ENCODE measurements around the gene EDA. TPM values are rescaled to one million over a fixed set of nuclear protein-coding genes. Genes with fewer than 3 reads are reported as not detected.

EDA gene
- total RNA-seq, 4 donors from 2014 or later: 0.37 to 12.4 (median 3.8) TPM

DNA sequence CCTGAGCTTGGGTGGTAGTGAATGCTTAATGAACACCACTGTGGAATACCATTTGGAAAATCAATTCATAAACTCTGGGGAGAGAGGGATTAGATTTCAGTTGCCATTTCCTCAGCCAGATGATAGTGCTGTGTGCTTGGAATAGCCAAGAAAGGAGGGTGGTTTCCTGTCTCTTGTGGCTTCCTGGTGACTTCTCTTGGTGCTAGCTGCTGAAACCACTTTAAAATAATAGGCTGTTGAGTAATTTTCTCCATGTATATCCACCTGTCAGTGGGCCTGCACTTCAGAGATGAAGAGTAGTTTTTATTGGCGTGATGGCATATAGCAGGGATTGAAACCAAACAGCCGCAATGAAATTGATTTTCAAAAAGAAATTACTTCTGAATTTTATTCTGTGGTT, 11.8 kb downstream of the EDA start:
- H3K4me1 ChIP-seq: no peaks in the 10 kb centered on the region
- in situ Hi-C loops (cut with MboI; ENCODE audit: low pct_ligation_motif_present in 1 of 4, low pct_unique_long_range_greater_than_20kb in 1 of 4, low sequenced_read_pairs in 3 of 4) (loop anchor here in 1 of 4 donors (10.0 kb wide), 1 partner anchor 93 kb away; no protein-coding TSS in a partner anchor), intact Hi-C loops (cut with DNase I; ENCODE audit: low total_unique reads) (no loop called here)
- no peak overlapping the region for H3K4me3 ChIP-seq
- no peak overlapping the region for H3K27ac ChIP-seq
- no peaks in the 10 kb centered on the region for H3K9me3 ChIP-seq
- no peaks in the 10 kb centered on the region for H3K36me3 ChIP-seq
- WGBS, 2 donors (ENCODE audit: low coverage in 1 of 2): 81% methylated on average over 2 of the region's 2 CpGs; no CpG with 5 or more reads in 1 of the 2 donors
- no peak for DNase-seq
- H3K27me3 ChIP-seq: no peaks in the 10 kb centered on the region
- TF ChIP-seq EP300 (IDR thresholded peaks at IDR 0.05; ENCODE audit: low read depth) (no peak), POLR2A (IDR thresholded peaks at IDR 0.05) (no peak), POLR2AphosphoS5 (IDR thresholded peaks at IDR 0.05) (no peak)
- TF ChIP-seq, protein P1, sequence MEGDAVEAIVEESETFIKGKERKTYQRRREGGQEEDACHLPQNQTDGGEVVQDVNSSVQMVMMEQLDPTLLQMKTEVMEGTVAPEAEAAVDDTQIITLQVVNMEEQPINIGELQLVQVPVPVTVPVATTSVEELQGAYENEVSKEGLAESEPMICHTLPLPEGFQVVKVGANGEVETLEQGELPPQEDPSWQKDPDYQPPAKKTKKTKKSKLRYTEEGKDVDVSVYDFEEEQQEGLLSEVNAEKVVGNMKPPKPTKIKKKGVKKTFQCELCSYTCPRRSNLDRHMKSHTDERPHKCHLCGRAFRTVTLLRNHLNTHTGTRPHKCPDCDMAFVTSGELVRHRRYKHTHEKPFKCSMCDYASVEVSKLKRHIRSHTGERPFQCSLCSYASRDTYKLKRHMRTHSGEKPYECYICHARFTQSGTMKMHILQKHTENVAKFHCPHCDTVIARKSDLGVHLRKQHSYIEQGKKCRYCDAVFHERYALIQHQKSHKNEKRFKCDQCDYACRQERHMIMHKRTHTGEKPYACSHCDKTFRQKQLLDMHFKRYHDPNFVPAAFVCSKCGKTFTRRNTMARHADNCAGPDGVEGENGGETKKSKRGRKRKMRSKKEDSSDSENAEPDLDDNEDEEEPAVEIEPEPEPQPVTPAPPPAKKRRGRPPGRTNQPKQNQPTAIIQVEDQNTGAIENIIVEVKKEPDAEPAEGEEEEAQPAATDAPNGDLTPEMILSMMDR (IDR thresholded peaks at IDR 0.05): no peak

DNA sequence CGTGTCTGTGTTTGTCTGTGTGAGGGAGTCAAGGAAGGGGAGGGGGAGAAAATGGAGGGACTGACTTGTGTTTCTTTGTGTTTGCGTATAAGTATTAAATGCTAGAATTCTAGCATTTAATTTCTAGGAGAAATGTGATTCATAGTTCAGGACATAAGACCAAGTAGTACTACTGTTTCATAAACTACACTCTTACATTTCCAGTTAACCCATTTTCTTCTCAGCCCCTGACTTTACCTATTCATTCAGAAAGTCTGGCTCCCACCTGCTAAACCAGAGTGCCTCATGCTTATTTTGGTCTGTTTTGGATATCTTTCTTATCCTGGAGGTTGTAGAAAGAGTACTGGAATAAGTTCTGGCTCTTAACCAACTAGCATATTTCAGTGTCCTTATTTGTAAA, 14.2 kb downstream of the EDA start:
- intact Hi-C loops (cut with DNase I; ENCODE audit: low total_unique reads): no loop called here
- in situ Hi-C loops (cut with MboI; ENCODE audit: low pct_ligation_motif_present in 1 of 4, low pct_unique_long_range_greater_than_20kb in 1 of 4, low sequenced_read_pairs in 3 of 4): no loop called here
- no peaks in the 10 kb centered on the region for H3K4me1 ChIP-seq
- 84% methylated on average over 2 of the region's 2 CpGs; no CpG with 5 or more reads in 1 of the 2 donors for WGBS, 2 donors (ENCODE audit: low coverage in 1 of 2)
- TF ChIP-seq EP300 (IDR thresholded peaks at IDR 0.05; ENCODE audit: low read depth) (no peak), POLR2A (IDR thresholded peaks at IDR 0.05) (no peak), POLR2AphosphoS5 (IDR thresholded peaks at IDR 0.05) (no peak)
- TF ChIP-seq, protein P1 (IDR thresholded peaks at IDR 0.05): no peak
- DNase-seq: no peak
- H3K27me3 ChIP-seq: no peaks in the 10 kb centered on the region
- no peaks in the 10 kb centered on the region for H3K9me3 ChIP-seq
- H3K27ac ChIP-seq: no peak overlapping the region
- H3K4me3 ChIP-seq: no peak overlapping the region
- H3K36me3 ChIP-seq: no peaks in the 10 kb centered on the region

DNA sequence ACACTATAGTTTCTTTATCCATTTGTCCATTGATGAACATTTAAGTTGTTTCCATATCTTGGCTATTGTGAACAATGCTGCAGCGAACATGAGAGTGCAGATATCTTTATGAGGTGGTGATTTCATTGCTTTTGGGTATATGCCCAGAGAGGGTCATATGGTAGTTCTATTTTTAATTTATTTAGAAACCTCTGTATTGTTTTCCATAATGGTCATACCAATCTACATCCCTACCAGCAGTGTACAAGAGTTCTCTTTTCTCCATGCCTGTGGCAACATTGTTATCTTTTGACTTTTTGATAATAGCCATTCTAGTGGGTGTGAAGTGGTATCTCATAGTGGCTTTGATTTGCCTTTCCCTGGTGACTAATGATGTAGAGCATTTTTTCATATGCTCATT, 48.8 kb downstream of the EDA start:
- Histone ChIP-seq H3K9me3 (no peaks in the 10 kb centered on the region), H3K27ac (no peak overlapping the region), H3K4me1 (no peaks in the 10 kb centered on the region), H3K36me3 (no peaks in the 10 kb centered on the region), H3K4me3 (no peak overlapping the region), H3K27me3 (no peaks in the 10 kb centered on the region)
- TF ChIP-seq POLR2AphosphoS5 (IDR thresholded peaks at IDR 0.05) (no peak), POLR2A (IDR thresholded peaks at IDR 0.05) (no peak), EP300 (IDR thresholded peaks at IDR 0.05; ENCODE audit: low read depth) (no peak)
- TF ChIP-seq, protein P1 (IDR thresholded peaks at IDR 0.05): no peak
- intact Hi-C loops (cut with DNase I; ENCODE audit: low total_unique reads) (no loop called here), in situ Hi-C loops (cut with MboI; ENCODE audit: low pct_ligation_motif_present in 1 of 4, low pct_unique_long_range_greater_than_20kb in 1 of 4, low sequenced_read_pairs in 3 of 4) (no loop called here)
- WGBS, 2 donors (ENCODE audit: low coverage in 1 of 2): 26% methylated on average over 1 of the region's 1 CpG; no CpG with 5 or more reads in 1 of the 2 donors
- no peak for DNase-seq

DNA sequence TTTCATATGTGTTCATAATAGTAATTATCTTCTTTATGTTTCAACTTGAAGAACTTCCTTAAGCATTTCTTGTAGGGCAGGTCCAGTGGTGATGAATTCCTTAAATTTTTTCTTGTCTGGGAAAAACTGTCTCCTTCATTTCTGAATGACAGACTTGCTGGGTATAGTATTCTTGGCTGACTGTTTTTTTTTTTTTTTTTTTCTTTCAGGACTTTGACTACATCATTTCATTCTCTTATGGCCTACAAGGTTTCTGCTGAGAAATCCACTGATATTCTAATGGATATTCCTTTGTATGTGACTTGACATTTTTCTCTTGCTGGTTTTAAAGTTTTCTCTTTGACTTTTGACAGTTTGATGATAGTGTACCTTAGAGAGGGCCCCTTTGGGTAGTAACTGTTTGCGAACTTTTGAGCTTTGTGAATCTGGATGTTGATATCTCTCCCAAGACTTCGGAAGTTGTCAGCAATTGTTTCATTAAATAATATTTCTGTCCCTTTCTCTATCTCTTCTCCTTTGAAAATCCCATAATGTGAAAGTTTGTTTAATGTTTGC, 54.2 kb downstream of the EDA start:
- Histone ChIP-seq H3K36me3 (no peaks in the 10 kb centered on the region), H3K4me1 (no peaks in the 10 kb centered on the region), H3K27ac (no peak overlapping the region), H3K4me3 (no peak overlapping the region), H3K27me3 (no peaks in the 10 kb centered on the region), H3K9me3 (no peaks in the 10 kb centered on the region)
- intact Hi-C loops (cut with DNase I; ENCODE audit: low total_unique reads) (no loop called here), in situ Hi-C loops (cut with MboI; ENCODE audit: low pct_ligation_motif_present in 1 of 4, low pct_unique_long_range_greater_than_20kb in 1 of 4, low sequenced_read_pairs in 3 of 4) (no loop called here)
- WGBS, 2 donors (ENCODE audit: low coverage in 1 of 2): 56 to 90% methylated on average over 2 of the region's 2 CpGs
- TF ChIP-seq, protein P1 (IDR thresholded peaks at IDR 0.05): no peak
- TF ChIP-seq POLR2A (IDR thresholded peaks at IDR 0.05) (no peak), POLR2AphosphoS5 (IDR thresholded peaks at IDR 0.05) (no peak), EP300 (IDR thresholded peaks at IDR 0.05; ENCODE audit: low read depth) (no peak)
- DNase-seq: no peak
